Stimulated activated CD4-positive, alpha-beta T cell treated with anti-CD3 and anti-CD28 coated beads, Interleukin-2, amount 100 ng/mL, for 4 hours (primary cell): ENCODE measurements around the gene TNNI2.
"Not testable (repeated sequence)": the region's sequence is repeated elsewhere in the genome, so short reads cannot be mapped to it uniquely, and the experiment has no call there.

Experiments used
- DNase-seq: peaks from one replicate; pipeline ENCODE4 v3.0.0-alpha.2; 2020; ENCODE audit warnings: low read depth

The TNNI2 gene

GRCh38 chr11:1862588-1863351 is 24.0 kb downstream of the TNNI2 start:
- no peak for DNase-seq

DNA sequence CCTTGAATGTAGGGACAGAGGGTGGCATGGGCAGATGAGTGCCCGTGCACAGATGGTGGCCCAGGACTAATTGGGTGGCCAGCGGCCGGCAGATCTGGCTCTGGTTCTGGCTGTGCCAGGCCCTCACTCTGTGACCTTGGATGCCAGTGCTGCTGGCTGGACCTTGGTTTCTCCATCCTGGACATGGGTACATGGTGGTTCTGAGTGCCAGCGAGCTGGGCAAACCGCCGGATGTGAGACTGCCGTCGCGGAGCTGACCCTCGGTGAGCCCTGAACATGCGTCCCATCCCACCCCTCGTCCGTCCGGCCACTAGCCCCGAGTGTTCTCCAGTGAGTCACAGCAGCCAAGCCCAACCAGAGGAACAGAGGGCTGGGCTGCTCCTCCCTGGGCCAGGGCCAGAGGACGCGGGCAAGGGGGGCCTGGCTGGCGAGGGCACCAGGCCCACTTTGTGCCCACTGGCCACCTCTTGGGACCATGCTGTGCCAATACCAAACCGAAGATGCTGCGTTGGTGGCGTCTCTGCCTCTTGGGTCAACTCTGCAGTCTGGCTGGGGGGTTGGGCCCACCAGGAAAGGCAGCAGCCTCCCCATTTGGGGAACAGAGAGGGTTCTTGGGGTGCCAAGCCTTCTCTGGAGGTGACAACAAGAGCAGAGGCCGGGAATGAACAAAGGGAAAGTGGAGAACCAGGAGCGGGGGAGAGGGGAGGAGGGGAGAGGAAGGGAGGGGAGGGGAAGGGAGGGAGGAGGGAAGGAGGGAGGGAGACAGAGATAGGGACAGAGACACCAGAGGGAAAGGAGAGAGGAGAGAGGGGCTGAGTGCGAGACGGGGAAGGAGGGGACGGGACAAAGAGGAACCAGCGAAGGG is 24.8 kb downstream of the TNNI2 start:
- no peak for DNase-seq

GRCh38 chr11:1864231-1864630 is 25.4 kb downstream of the TNNI2 start:
- DNase-seq, result no peak

DNA sequence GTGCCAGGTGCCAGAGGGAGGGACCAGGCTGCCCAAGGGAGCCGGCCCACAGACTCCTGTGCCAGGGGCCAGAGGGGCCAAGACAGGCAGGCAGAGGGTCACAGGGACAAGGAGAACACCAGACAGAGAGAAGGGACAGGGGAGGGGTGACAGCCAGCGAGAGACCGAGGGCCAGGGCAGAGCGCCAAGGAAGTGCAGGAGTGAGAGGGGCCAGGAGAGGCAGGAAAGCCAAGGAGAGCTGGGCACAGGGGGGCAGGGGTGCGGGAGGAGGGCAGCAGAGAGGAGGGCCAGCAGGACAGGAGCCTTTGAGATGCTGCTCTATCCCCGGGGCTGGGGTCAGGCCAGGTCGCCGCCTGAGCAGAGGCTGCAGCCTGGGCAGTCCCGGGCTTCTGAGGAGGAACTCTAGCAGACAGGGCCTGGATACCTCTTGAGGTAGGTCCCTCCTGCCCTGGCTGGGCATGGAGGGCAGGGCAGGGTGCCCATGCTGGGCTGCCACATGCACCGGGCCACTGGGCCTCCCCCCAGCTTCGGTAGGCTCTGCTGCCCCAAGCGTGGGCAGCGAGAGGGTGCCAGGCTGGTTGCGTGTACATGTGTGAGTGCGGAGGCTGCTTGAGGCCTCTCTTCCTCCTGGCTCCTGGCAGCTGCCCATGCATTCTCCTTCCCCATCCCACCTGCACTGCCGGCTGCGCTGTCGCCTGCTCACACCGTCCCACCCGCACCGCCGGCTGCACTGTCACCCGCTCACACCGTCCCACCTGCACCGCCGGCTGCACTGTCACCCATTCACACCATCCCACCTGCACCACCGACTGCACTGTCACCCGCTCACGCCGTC is 26.3 kb downstream of the TNNI2 start:
- no peak for DNase-seq

GRCh38 chr11:1866226-1866625 is 27.4 kb downstream of the TNNI2 start:
- no peak for DNase-seq

DNA sequence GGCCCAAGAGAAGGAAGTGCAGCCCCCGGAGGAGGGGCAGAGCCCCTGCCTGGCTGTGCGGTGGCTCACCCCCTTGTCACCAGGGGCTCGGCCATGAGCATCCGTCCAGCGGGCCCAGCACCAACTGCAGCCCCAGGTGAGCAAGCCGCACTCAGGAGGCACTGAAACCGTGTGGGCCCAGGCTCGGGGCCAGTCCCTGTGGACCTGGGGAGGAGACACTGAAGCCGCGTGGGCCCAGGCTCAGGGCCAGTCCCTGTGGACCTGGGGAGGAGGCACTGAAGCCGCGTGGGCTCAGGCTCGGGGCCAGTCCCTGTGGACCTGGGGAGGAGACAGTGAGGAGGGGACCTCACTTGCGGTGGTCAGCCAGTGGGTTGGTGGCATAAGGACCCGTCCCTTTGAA is 28.0 kb downstream of the TNNI2 start:
- DNase-seq, result no peak

DNA sequence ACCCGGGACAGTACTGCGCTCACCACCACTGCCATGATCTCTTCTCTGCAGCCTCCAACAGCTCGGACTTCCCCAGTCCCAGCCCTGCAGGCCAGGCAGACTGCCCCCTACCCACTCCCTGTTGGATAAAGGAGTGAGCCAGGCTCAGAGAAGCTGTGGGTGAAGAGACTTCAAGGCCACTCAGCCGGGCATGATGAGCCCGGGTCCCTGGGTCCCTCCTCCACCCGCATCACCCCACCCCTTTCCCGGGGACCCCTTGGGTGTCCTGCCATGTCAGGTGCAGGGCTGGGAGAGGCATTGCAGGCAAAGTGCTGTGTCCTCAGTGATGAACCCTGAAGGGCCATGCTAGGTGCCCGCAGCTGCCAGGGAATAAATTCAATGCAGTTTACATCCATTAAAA is 28.6 kb downstream of the TNNI2 start:
- no peak for DNase-seq

DNA sequence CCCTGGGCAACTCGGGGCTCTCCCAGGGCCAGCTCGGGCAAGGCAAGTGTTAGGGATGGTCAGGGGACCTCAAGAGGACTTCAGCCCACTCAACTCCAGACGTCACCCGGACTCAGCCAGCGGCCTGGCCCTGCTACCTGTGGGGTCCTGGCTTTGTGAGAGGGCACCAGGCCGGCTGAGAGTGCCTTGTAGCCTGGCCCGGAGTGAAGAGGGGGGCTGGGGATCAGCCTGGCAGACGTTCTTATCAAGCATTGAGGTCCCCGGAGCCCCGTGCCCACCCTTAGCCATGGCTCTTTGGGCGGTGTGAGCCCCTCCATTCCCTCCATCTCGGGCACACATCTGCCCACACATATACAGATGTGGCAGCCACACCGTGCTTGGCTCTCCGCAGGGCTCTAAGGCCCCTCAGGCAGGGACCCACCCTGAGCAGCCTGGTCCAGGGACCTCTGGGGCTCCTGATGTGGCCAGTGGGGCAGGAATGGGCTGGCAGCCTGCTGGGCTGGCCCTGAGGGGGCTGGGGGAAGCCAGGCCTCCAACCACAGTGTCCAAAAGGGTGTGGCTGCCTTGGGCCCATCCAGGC is 29.4 kb downstream of the TNNI2 start:
- DNase-seq, result no peak

DNA sequence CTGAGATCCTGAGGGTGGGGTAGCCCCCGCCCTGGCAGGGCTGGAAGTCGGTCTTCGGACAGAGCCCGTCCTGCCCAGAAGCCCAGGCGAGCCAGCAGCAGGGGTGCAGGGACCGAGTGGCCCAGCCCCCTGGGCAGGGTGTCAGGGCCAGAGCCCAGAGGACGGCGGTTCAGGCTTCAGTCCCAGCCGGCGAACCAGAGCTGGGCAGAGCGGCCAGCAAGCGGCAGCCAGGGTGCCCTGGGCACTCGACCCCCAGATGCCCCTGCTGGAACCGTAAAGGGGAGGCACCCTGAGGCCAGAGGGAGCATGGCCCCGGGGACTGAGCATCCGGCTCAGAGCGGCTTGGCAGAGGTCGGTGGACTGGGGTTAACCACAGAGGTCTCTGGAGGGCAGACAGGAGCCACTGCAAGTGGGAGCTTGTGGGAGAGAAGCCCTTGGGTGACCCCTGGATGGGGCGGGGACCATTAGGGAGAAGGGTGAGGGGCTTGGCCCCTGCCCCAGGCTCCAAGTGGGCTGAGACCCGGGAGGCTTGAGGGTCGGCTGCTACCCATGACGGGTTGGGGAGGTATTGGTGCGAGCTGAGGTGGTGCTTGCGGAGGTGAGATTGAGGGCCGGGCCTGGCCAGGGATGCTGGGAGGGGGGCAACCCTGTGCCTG is 30.0 kb downstream of the TNNI2 start:
- no peak for DNase-seq

- DNase-seq, result no peak
Measured at GRCh38 chr11:1869427-1870325, 30.9 kb downstream of the TNNI2 start.

- DNase-seq, result no peak
Measured at GRCh38 chr11:1870326-1870696, 31.5 kb downstream of the TNNI2 start.

- no peak for DNase-seq
Measured at GRCh38 chr11:1870721-1871466, 32.1 kb downstream of the TNNI2 start.

DNA sequence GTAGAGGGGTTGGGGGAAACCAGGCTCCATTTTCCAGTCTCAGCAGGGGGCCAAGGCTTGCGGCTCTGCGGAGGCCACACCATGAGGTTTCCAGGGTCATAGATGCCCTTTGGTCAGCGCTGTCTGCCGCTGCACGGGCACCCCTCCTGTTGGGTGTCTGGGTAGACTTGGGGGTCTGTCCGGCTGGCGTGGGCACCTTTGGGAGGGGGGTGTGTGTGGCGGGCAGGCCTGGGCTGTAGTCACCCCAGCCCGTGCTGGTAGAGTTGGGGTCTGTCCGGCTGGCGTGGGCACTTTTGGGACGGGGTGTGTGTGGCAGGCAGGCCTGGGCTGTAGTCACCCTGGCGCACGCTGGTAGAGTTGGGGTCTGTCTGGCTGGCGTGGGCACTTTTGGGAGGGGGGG is 32.8 kb downstream of the TNNI2 start:
- DNase-seq, result no peak

GRCh38 chr11:1872267-1872985 is 33.6 kb downstream of the TNNI2 start:
- no peak for DNase-seq

GRCh38 chr11:1873048-1873812 is 34.4 kb downstream of the TNNI2 start:
- DNase-seq, result no peak

DNA sequence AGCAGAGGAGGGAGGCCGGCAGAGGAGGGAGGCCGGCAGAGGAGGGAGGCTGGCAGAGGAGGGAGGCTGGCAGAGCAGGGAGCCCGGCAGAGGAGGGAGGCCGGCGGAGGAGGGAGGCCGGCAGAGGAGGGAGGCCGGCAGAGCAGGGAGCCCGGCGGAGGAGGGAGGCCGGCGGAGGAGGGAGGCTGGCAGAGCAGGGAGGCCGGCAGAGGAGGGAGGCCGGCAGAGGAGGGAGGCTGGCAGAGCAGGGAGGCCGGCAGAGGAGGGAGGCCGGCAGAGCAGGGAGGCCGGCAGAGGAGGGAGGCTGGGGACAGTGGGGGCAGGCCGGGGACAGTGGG is 35.0 kb downstream of the TNNI2 start:
- not testable (repeated sequence) for DNase-seq

DNA sequence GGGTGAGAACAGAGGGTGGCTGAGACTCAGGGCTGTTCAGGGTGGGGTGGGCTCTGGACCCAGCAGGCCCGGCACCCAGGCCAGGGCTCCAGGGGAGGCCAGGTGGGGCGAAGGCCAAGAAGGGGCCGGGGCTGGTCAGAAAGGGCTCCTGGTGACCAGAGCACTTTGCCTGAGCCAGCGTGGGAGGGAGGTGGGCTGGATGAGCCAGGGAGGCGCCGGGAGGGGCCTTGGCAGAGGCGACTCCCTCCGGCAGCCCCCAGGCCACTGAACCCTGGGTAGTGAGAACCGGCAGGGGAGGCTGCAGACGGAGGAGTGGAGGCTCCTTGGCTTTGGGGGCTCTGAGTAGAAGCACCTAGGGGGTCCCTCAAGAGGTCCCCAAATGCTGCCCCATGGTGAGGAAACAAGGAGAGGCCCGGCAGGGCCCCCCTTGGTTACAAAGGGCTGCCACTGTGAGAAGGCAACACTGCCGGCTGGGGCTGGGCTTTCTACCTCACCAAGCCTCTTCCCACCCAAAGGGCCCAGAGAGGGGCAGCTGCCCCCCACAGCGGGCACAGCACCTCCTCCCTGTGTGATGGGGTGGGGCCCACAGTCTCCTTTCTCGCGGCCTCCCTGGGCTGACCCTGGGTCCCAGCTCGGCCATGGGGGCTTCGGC is 35.8 kb downstream of the TNNI2 start:
- DNase-seq, result not testable (repeated sequence)
